CD4-positive, alpha-beta memory T cell (primary cell): ENCODE measurements around the gene ZNF595. TPM values are rescaled to one million over a fixed set of nuclear protein-coding genes. Genes with fewer than 3 reads are reported as not detected.
"Not testable (repeated sequence)": the region's sequence is repeated elsewhere in the genome, so short reads cannot be mapped to it uniquely, and the experiment has no call there.

ENCODE experiments used
- CTCF ChIA-PET: fragments of 350-600 bp; sonication (Branson Sonifier 250); formaldehyde crosslinking; loops from one replicate; lab custom pipeline; 2021; ENCODE audit warnings: inconsistent platforms; ENCODE audit not compliant: partially characterized antibody; lab: Charles Lee
- POLR2A ChIA-PET: fragments of 350-600 bp; sonication (Branson Sonifier 250); formaldehyde crosslinking; loops from one replicate; lab custom pipeline; 2021; ENCODE audit not compliant: partially characterized antibody; lab: Charles Lee
- DNase-seq, 5 donors: peaks; one replicate each; pipeline versions ENCODE4 v3.0.0 to v3.0.0-alpha.2; 2020 to 2022; ENCODE audit warnings: mixed read lengths in 1 of 5
- H3K27ac ChIP-seq: one replicate; pipeline ENCODE4 v1.7.0; 2013; ENCODE audit warnings: low read depth, low read length
- H3K27me3 ChIP-seq: 2 replicates; pipeline ENCODE4 v1.7.0; 2013; ENCODE audit warnings: mild to moderate bottlenecking, low read length, moderate library complexity; ENCODE audit not compliant: insufficient read depth
- H3K36me3 ChIP-seq: 2 replicates; pipeline ENCODE4 v1.7.0; 2013; ENCODE audit warnings: mild to moderate bottlenecking, low read length, moderate library complexity; ENCODE audit not compliant: insufficient read depth
- H3K4me1 ChIP-seq: 2 replicates; pipeline ENCODE4 v1.7.0; 2013; ENCODE audit warnings: mild to moderate bottlenecking, low read length, moderate library complexity; ENCODE audit not compliant: insufficient read depth
- H3K4me3 ChIP-seq, 2 donors: one replicate each; pipeline ENCODE4 v1.7.0; 2013; ENCODE audit warnings: low read length in 2 of 2, mild to moderate bottlenecking in 1 of 2
- H3K9me3 ChIP-seq, 2 donors: one replicate each; pipeline ENCODE4 v1.7.0; 2013; ENCODE audit warnings: low read length in 2 of 2, control low read depth in 1 of 2; ENCODE audit not compliant: control insufficient read depth in 1 of 2
- H3K27ac Mint-ChIP-seq, 7 donors: one replicate each; pipeline ENCODE4 v1.8.0; 2020 to 2021; ENCODE audit warnings: mixed read lengths in 7 of 7, mild to moderate bottlenecking in 6 of 7, inconsistent platforms in 3 of 7, moderate library complexity in 3 of 7
- H3K27me3 Mint-ChIP-seq, 2 donors: one replicate each; pipeline ENCODE4 v1.8.0; 2020 to 2021; ENCODE audit warnings: mixed read lengths in 2 of 2
- H3K36me3 Mint-ChIP-seq, 2 donors: one replicate each; pipeline ENCODE4 v1.8.0; 2020 to 2021; ENCODE audit warnings: mixed read lengths in 2 of 2, inconsistent platforms in 1 of 2, mild to moderate bottlenecking in 1 of 2
- H3K4me1 Mint-ChIP-seq, 4 donors: one replicate each; pipeline ENCODE4 v1.8.0; 2020 to 2021; ENCODE audit warnings: mixed read lengths in 4 of 4, mild to moderate bottlenecking in 1 of 4
- H3K4me3 Mint-ChIP-seq, 8 donors: one replicate each; pipeline ENCODE4 v1.8.0; 2020 to 2021; ENCODE audit warnings: mixed read lengths in 8 of 8, mild to moderate bottlenecking in 7 of 8, moderate library complexity in 6 of 8, inconsistent platforms in 3 of 8
- H3K9me3 Mint-ChIP-seq, 8 donors: one replicate each; pipeline ENCODE4 v1.8.0; 2020 to 2021; ENCODE audit warnings: mixed read lengths in 8 of 8, mild to moderate bottlenecking in 5 of 8, inconsistent platforms in 3 of 8, moderate library complexity in 1 of 8
- intact Hi-C: fragments of 100-400 bp; cut with micrococcal nuclease; formaldehyde crosslinking; loops from one replicate; pipeline ENCODE4 v1.15.1; 2023
- polyA plus RNA-seq, 2 donors: library from polyadenylated mRNA; unstranded; fragments of 300-500 nt; fragmentation: Illumina TruSeq; gene quantifications; one replicate each; pipeline ENCODE4 v1.2.3, GENCODE V29; 2021
- total RNA-seq, 2 experiments: library from RNA; stranded (reverse); gene quantifications; one replicate each; pipeline ENCODE4 v1.2.3, GENCODE V29; 2021

The ZNF595 gene
- total and polyA plus RNA-seq, 4 experiments from 2014 or later: 3.0 to 11.4 (median 9.5) TPM

DNA sequence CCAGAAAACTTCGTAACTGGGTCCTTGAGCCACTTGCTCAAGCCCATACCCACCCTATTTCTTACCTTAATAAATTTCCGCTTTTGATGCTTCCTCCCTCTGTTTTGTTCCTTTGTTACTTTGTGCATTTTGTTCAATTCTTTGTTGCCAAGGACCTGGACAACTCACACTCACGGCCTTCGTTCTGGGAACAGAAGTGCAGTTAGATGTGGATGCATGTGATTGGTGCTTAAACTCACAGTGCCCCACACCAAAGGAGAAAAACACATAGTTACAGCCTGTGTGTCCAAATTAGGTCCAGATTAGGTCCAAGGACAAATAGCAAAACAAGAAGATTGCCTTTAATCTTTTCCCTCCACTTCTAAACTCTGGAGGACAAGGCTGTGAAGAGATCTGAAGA, 1.9 kb upstream of the ZNF595 start:
- CTCF ChIA-PET: interaction anchor here (1.0 to 1.5 kb wide), 2 partner anchors 8 to 73 kb away, joined by 3 to 5 read pairs; partner anchors contain the start of gene ZNF718
- intact Hi-C loops, H3K27ac ChIP-seq, H3K9me3 ChIP-seq, H3K27me3 ChIP-seq, H3K36me3 ChIP-seq, H3K27ac Mint-ChIP-seq, H3K4me1 Mint-ChIP-seq, H3K4me1 ChIP-seq, H3K27me3 Mint-ChIP-seq, H3K4me3 ChIP-seq, H3K36me3 Mint-ChIP-seq, H3K4me3 Mint-ChIP-seq, H3K9me3 Mint-ChIP-seq: not testable (repeated sequence)
- POLR2A ChIA-PET: interaction anchor here (1.2 to 2.5 kb wide), 2 partner anchors 74 to 287 kb away, joined by 3 to 17 read pairs; partner anchors contain the start of genes ZNF141 and ZNF718
- peak in 2 of 5 donors; percentile 0 to 14 for DNase-seq

GRCh38 chr4:51655-52277, 1.4 kb upstream of the ZNF595 start:
- H3K36me3 ChIP-seq, H3K27me3 ChIP-seq, H3K9me3 Mint-ChIP-seq, H3K36me3 Mint-ChIP-seq, H3K27ac Mint-ChIP-seq, H3K4me3 Mint-ChIP-seq, H3K4me1 ChIP-seq, H3K27ac ChIP-seq, H3K4me1 Mint-ChIP-seq, H3K4me3 ChIP-seq, H3K9me3 ChIP-seq, H3K27me3 Mint-ChIP-seq, intact Hi-C loops: not testable (repeated sequence)
- peak; percentile 39 to 69 (median 46) for DNase-seq
- POLR2A ChIA-PET: interaction anchor here (1.2 to 2.5 kb wide), 2 partner anchors 73 to 286 kb away, joined by 3 to 17 read pairs; partner anchors contain the start of genes ZNF141 and ZNF718
- CTCF ChIA-PET: interaction anchor here (1.0 to 1.5 kb wide), 2 partner anchors 8 to 73 kb away, joined by 3 to 5 read pairs; partner anchors contain the start of gene ZNF718

- H3K27me3 ChIP-seq, H3K4me3 ChIP-seq, H3K4me1 ChIP-seq, H3K4me3 Mint-ChIP-seq, H3K9me3 ChIP-seq, H3K36me3 Mint-ChIP-seq, H3K36me3 ChIP-seq, H3K4me1 Mint-ChIP-seq, intact Hi-C loops, H3K27ac ChIP-seq, H3K27ac Mint-ChIP-seq, DNase-seq, H3K9me3 Mint-ChIP-seq, H3K27me3 Mint-ChIP-seq: not testable (repeated sequence)
- CTCF ChIA-PET: interaction anchor here (1.0 kb wide), 1 partner anchor 8 kb away, joined by 3 read pairs; no protein-coding TSS in a partner anchor
- POLR2A ChIA-PET: interaction anchor here (1.0 to 2.5 kb wide), 3 partner anchors 71 to 331 kb away, joined by 3 to 17 read pairs (median 4); partner anchors contain the start of gene ZNF718
These were observed 400 bp downstream of the ZNF595 start for GRCh38 chr4:53521-53920.

DNA sequence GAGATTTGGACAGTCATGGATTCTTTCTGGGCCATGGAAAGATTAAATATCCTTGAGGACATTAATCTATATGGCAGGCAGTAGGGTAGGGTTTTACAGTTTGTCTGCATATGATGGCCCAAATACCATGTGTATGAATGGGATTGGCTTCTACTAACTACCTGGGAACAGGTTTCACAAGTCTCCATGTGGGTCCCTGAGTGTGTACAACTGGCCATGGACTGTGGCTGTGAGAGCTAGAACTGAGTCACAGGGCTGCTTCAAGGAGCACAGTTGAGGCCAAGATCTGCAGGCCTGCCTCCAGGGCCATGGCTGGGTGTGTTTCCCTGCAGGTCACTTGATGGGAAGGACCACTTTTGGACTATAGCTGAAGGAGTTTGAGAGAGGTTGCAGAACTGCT, 11.6 kb downstream of the ZNF595 start:
- CTCF ChIA-PET, H3K4me3 Mint-ChIP-seq, H3K36me3 ChIP-seq, H3K4me1 Mint-ChIP-seq, H3K27ac Mint-ChIP-seq, H3K4me1 ChIP-seq, H3K27me3 ChIP-seq, H3K27ac ChIP-seq, H3K27me3 Mint-ChIP-seq, intact Hi-C loops, DNase-seq, POLR2A ChIA-PET, H3K9me3 ChIP-seq, H3K4me3 ChIP-seq: not testable (repeated sequence)
- Mint-ChIP-seq H3K36me3 (peaks cover 12 to 19% of the 10 kb centered on the region in 2 donors), H3K9me3 (peaks cover 0 to 17% (median 11%) of the 10 kb centered on the region in 8 donors)

DNA sequence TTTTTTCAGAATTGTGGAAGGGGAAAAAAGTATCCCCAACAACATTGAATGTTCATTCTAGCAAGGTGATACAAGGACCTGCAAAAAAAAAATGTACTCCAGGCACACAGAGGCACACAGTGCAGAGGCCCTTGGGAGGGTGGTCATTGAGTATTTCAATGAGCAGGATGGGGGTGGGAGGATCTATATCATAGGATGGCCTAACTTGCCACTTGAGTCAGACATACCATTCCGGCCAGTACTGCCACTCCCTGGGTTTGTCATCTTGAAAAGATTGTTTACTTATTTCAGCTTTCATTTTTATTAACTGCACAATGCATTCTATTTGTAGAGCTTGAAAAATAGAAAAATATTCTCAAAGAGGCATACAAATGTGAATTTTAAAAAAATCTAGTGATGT, 18.7 kb downstream of the ZNF595 start:
- no peaks in the 10 kb centered on the region for H3K27me3 Mint-ChIP-seq
- H3K36me3 Mint-ChIP-seq: peaks cover 56 to 71% of the 10 kb centered on the region in 2 donors
- peaks cover 0 to 18% of the 10 kb centered on the region in 2 donors for H3K9me3 ChIP-seq
- no peak overlapping the region for H3K4me3 Mint-ChIP-seq
- H3K9me3 Mint-ChIP-seq: peaks cover 2 to 80% (median 68%) of the 10 kb centered on the region in 8 donors
- ChIA-PET POLR2A (no interaction called here), CTCF (no interaction called here)
- H3K36me3 ChIP-seq: no peaks in the 10 kb centered on the region
- no peak overlapping the region for H3K27ac ChIP-seq
- no peaks in the 10 kb centered on the region for H3K27me3 ChIP-seq
- intact Hi-C loops: no loop called here
- DNase-seq: no peak
- H3K4me1 Mint-ChIP-seq: peaks cover 0 to 2% (median 0%) of the 10 kb centered on the region in 4 donors
- no peaks in the 10 kb centered on the region for H3K4me1 ChIP-seq
- no peak overlapping the region for H3K27ac Mint-ChIP-seq
- H3K4me3 ChIP-seq: no peak overlapping the region

DNA sequence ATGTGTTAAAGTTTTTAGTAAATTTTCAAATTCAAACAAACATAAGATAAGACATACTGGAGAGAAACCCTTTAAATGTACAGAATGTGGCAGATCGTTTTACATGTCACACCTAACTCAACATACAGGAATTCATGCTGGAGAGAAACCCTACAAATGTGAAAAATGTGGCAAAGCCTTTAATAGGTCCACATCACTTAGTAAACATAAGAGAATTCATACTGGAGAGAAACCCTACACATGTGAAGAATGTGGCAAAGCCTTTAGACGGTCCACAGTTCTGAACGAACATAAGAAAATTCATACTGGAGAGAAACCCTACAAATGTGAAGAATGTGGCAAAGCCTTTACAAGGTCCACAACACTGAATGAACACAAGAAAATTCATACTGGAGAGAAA, 32.8 kb downstream of the ZNF595 start:
- Histone ChIP-seq H3K4me3 (no peak overlapping the region), H3K4me1 (no peaks in the 10 kb centered on the region), H3K27ac (no peak overlapping the region), H3K36me3 (no peaks in the 10 kb centered on the region), H3K9me3 (peaks cover 5 to 40% of the 10 kb centered on the region in 2 donors), H3K27me3 (no peaks in the 10 kb centered on the region)
- Mint-ChIP-seq H3K9me3 (peaks cover 2 to 96% (median 78%) of the 10 kb centered on the region in 8 donors), H3K36me3 (peaks cover 49 to 55% of the 10 kb centered on the region in 2 donors), H3K27me3 (no peaks in the 10 kb centered on the region), H3K4me1 (no peaks in the 10 kb centered on the region), H3K27ac (peak overlapping the region in 1 of 7 donors; percentile 2), H3K4me3 (no peak overlapping the region)
- intact Hi-C loops: no loop called here
- DNase-seq: no peak
- ChIA-PET POLR2A (no interaction called here), CTCF (no interaction called here)

- POLR2A ChIA-PET: not testable (repeated sequence)
- H3K36me3 Mint-ChIP-seq: peaks cover 44 to 47% of the 10 kb centered on the region in 2 donors
These were observed 33.6 kb downstream of the ZNF595 start for GRCh38 chr4:86559-87324.

More at GRCh38 chr4:86559-87324, 33.6 kb downstream of the ZNF595 start:
- H3K4me3 Mint-ChIP-seq, H3K4me1 ChIP-seq, H3K27ac Mint-ChIP-seq, H3K36me3 ChIP-seq, DNase-seq, H3K4me1 Mint-ChIP-seq, CTCF ChIA-PET, H3K4me3 ChIP-seq, H3K27ac ChIP-seq, intact Hi-C loops, H3K27me3 ChIP-seq, H3K27me3 Mint-ChIP-seq: not testable (repeated sequence)
- H3K9me3 Mint-ChIP-seq: peaks cover 2 to 96% (median 78%) of the 10 kb centered on the region in 8 donors
- peaks cover 5 to 43% of the 10 kb centered on the region in 2 donors for H3K9me3 ChIP-seq
